DOHH2 (cell line): Measurements from ENCODE around the gene DNAJC25.
"Not testable (repeated sequence)": the region's sequence is repeated elsewhere in the genome, so short reads cannot be mapped to it uniquely, and the experiment has no call there.

Experiments used
- H3F3A ChIP-seq: fragments of 200-600 bp; sonication (generic), shearing (Covaris generic); 2 replicates; pipeline ENCODE4 v1.6.0; 2016; ENCODE audit warnings: antibody characterized with exemption, mild to moderate bottlenecking; ENCODE audit not compliant: control insufficient read depth, insufficient read depth
- H3K27ac ChIP-seq: fragments of 200-600 bp; sonication (generic); 2 replicates; pipeline ENCODE4 v1.5.1; 2014; ENCODE audit warnings: low read depth, mild to moderate bottlenecking, low read length, moderate library complexity
- H3K27me3 ChIP-seq: fragments of 200-600 bp; sonication (generic); 2 replicates; pipeline ENCODE4 v1.6.1; 2014; ENCODE audit warnings: mild to moderate bottlenecking, low read length, mixed read lengths; ENCODE audit not compliant: control insufficient read depth
- H3K36me3 ChIP-seq: fragments of 200-600 bp; sonication (generic); 2 replicates; pipeline ENCODE4 v1.6.1; 2014; ENCODE audit warnings: mild to moderate bottlenecking, low read length, moderate library complexity, mixed read lengths; ENCODE audit not compliant: control insufficient read depth
- H3K4me1 ChIP-seq: fragments of 200-600 bp; sonication (generic); 2 replicates; pipeline ENCODE4 v1.6.1; 2014; ENCODE audit warnings: mild to moderate bottlenecking, low read length, mixed read lengths; ENCODE audit not compliant: control insufficient read depth
- H3K4me2 ChIP-seq: fragments of 200-600 bp; sonication (generic); 2 replicates; pipeline ENCODE4 v1.6.0; 2014; ENCODE audit warnings: mild to moderate bottlenecking, low read length, moderate library complexity
- H3K4me3 ChIP-seq: fragments of 200-600 bp; sonication (generic); 2 replicates; pipeline ENCODE4 v1.5.1; 2014; ENCODE audit warnings: mild to moderate bottlenecking, low read length, mixed read lengths
- H3K79me2 ChIP-seq: fragments of 200-600 bp; sonication (generic); 2 replicates; pipeline ENCODE4 v1.6.1; 2014; ENCODE audit warnings: mild to moderate bottlenecking, low read length, mixed read lengths; ENCODE audit not compliant: control insufficient read depth
- H3K9me2 ChIP-seq: fragments of 200-600 bp; sonication (generic); replicated peaks from 2 replicates; pipeline ENCODE4 v1.6.1; 2014; ENCODE audit warnings: mild to moderate bottlenecking, low read length, mixed read lengths; ENCODE audit not compliant: control insufficient read depth
- H3K9me3 ChIP-seq: fragments of 200-600 bp; sonication (generic); 2 replicates; pipeline ENCODE4 v1.6.1; 2014; ENCODE audit warnings: antibody characterized with exemption, low read length, mixed read lengths; ENCODE audit not compliant: control insufficient read depth, insufficient read depth
- H4K20me1 ChIP-seq: fragments of 200-600 bp; sonication (generic); 2 replicates; pipeline ENCODE4 v1.6.0; 2014; ENCODE audit warnings: low read depth, mild to moderate bottlenecking, antibody characterized with exemption, low read length, moderate library complexity; ENCODE audit not compliant: control insufficient read depth, insufficient read depth
- EZH2phosphoT487 ChIP-seq: fragments of 200-600 bp; sonication (generic); IDR thresholded peaks from 2 replicates; pipeline ENCODE4 v1.6.1; 2017; ENCODE audit warnings: borderline replicate concordance, mild to moderate bottlenecking, antibody characterized with exemption, low read length, moderate library complexity, mixed read lengths
- TF ChIP-seq, protein P1 (sequence below): fragments of 200-600 bp; sonication (generic); IDR thresholded peaks from one replicate; pipeline ENCODE4 v1.5.1; 2014; ENCODE audit warnings: antibody characterized with exemption, mild to moderate bottlenecking, low read depth, low read length; ENCODE audit not compliant: poor library complexity, severe bottlenecking

The DNAJC25 gene

DNA sequence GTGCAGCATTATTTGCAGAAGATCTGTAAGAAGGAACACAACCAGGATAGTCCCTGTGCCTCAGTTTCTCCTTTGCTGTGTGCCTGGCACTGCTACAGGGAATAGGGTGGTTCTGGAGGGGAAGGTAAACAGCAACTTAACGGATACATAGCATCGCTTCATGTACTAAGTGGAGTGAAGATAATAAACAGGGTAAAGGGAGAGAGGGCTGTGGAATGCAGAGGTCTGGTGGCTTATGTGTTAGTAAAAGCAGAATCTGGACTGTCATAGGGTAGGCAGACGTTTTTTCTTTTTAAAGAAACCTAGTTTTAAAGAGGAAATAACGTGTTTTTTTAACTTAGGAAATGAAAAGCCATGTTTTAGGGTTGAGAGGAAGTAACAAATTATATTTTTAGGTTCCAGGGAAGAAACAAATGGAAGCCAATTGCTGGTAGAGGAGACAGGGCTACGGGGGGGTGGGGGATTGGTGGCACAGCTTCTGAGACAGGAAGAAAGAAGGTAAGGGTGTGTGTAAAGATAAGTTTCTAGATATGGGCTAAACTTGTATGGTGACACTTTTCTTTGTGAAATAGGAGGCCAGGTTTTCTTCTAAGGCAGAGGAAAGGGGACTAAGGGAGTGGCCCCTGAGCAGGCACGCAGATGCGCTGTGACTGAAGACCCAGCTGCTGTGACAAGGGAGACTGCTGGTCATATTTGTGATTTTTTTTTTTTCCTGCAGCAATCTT is 31.6 kb downstream of the DNAJC25 start:
- Histone ChIP-seq H3K79me2 (peaks cover 11% of the 10 kb centered on the region), H4K20me1 (no peaks in the 10 kb centered on the region), H3K4me1 (peaks cover 21% of the 10 kb centered on the region), H3K27me3 (no peaks in the 10 kb centered on the region), H3K4me2 (peak overlapping the region; percentile 93), H3K9me2 (no peaks in the 10 kb centered on the region), H3K4me3 (peak overlapping the region; percentile 88), H3K9me3 (no peaks in the 10 kb centered on the region), H3K36me3 (peaks cover 8% of the 10 kb centered on the region; the same call in 1 of the 2 replicates), H3K27ac (peak overlapping the region; percentile 49), H3F3A (peaks cover 8% of the 10 kb centered on the region; the same call in 1 of the 2 replicates)
- TF ChIP-seq EZH2phosphoT487 = no peak
- TF ChIP-seq, protein P1, sequence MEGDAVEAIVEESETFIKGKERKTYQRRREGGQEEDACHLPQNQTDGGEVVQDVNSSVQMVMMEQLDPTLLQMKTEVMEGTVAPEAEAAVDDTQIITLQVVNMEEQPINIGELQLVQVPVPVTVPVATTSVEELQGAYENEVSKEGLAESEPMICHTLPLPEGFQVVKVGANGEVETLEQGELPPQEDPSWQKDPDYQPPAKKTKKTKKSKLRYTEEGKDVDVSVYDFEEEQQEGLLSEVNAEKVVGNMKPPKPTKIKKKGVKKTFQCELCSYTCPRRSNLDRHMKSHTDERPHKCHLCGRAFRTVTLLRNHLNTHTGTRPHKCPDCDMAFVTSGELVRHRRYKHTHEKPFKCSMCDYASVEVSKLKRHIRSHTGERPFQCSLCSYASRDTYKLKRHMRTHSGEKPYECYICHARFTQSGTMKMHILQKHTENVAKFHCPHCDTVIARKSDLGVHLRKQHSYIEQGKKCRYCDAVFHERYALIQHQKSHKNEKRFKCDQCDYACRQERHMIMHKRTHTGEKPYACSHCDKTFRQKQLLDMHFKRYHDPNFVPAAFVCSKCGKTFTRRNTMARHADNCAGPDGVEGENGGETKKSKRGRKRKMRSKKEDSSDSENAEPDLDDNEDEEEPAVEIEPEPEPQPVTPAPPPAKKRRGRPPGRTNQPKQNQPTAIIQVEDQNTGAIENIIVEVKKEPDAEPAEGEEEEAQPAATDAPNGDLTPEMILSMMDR = no peak

DNA sequence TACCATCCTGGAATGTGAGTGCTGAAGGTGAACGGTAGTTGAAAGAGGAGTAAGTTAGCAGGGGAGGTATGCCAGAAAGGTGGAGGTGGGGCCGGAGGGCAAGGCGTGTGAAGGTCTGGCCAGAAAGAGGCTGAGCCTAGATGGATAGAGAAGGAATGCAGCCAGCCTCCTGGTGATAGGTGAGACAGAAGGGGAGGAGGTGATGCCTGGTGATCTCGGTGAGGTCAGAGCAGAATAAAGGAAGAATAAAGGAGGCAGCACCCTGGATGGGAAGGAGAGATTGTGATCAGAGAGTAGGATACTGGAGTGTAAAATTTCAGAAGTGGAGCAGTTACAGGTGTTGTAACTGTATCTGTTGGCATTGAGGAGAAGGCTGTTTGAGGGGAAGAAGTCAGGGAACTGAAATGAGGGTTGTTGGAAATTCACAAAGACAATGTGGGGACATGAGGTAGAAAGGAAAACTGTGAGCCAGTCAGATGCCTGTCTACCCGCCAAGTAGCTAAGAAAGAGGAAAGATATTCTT is 32.2 kb downstream of the DNAJC25 start:
- no peaks in the 10 kb centered on the region for H3K9me2 ChIP-seq
- TF ChIP-seq EZH2phosphoT487 = no peak
- TF ChIP-seq, protein P1 = no peak
- no peak overlapping the region for H3K27ac ChIP-seq
- H3K79me2 ChIP-seq = peaks cover 11% of the 10 kb centered on the region
- H3K4me2 ChIP-seq = peak overlapping the region; percentile 93
- no peaks in the 10 kb centered on the region for H3K9me3 ChIP-seq
- H3K36me3 ChIP-seq = peaks cover 8% of the 10 kb centered on the region; the same call in 1 of the 2 replicates
- H3K4me1 ChIP-seq = peaks cover 21% of the 10 kb centered on the region
- H3K27me3 ChIP-seq = no peaks in the 10 kb centered on the region
- H3K4me3 ChIP-seq = peak overlapping the region; percentile 88
- H4K20me1 ChIP-seq = no peaks in the 10 kb centered on the region
- H3F3A ChIP-seq = peaks cover 8% of the 10 kb centered on the region; the same call in 1 of the 2 replicates

DNA sequence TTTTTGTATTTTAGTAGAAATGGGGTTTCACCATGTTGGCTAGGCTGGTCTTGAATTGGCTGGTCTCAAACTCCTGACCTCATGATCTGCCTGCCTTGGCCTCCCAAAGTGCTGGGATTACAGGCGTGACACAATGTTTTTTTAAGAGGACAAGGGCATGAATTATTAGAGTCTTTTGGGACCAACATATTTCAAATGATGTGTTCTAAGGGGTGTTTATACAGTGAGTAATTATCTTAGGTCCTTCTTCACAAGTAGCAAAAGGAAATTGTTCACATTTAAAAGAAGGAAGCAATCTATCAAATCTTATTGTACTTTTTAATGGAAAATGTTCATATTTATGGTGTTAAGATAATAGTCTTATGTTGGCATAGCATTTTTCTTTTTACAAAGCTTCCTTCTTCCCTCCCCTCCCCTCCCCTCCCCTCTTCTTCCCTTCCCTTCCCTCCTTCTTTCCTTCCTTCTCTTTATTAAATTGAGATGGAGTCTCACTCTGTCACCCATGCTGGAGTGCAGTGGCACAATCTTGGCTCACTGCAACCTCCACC is 37.0 kb downstream of the DNAJC25 start:
- H3K36me3 ChIP-seq = peaks cover 8% of the 10 kb centered on the region; the same call in 1 of the 2 replicates

DNA sequence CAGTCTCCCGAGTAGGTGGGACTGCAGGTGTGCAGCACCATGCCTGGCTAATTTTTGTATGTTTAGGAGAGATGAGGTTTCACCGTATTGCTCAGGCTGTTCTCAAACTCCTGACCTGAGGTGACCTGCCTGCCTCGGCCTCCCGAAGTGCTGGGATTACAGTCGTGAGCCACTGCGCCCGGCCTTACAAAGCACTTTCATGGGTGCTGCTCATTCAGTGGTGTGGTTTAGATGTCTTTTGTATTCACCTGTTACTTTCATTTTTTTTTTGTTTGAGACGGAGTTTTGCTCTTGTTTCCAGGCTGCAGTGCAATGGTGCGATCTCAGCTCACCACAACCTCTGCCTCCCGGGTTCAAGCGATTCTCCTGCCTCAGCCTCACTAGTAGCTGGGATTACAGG is 37.5 kb downstream of the DNAJC25 start:
- not testable (repeated sequence) for H3F3A ChIP-seq, H3K4me2 ChIP-seq, H3K27me3 ChIP-seq, H3K79me2 ChIP-seq, H3K27ac ChIP-seq, H3K36me3 ChIP-seq, H3K9me2 ChIP-seq, H3K9me3 ChIP-seq, H4K20me1 ChIP-seq, H3K4me3 ChIP-seq, H3K4me1 ChIP-seq

More for the DNA sequence above, 37.0 kb downstream of the DNAJC25 start:
- peaks cover 4% of the 10 kb centered on the region for H3K4me1 ChIP-seq
- H4K20me1 ChIP-seq = no peaks in the 10 kb centered on the region
- no peaks in the 10 kb centered on the region for H3K9me2 ChIP-seq
- H3K9me3 ChIP-seq = no peaks in the 10 kb centered on the region
- H3K27me3 ChIP-seq = no peaks in the 10 kb centered on the region
- TF ChIP-seq, protein P1 = no peak
- TF ChIP-seq EZH2phosphoT487 = no peak
- H3K4me3 ChIP-seq = no peak overlapping the region
- H3K4me2 ChIP-seq = no peak overlapping the region
- H3K27ac ChIP-seq = no peak overlapping the region
- H3F3A ChIP-seq = no peaks in the 10 kb centered on the region
- peaks cover 10% of the 10 kb centered on the region for H3K79me2 ChIP-seq
